SU-DHL-6 (cell line): ENCODE data around the gene CCND2.

Experiments used
- H2AFZ ChIP-seq: fragments of 200-600 bp; sonication (generic); 2 replicates; pipeline ENCODE4 v1.6.1; 2014; ENCODE audit warnings: low read depth, mild to moderate bottlenecking, moderate library complexity, mixed read lengths, antibody characterized with exemption, low read length; ENCODE audit not compliant: severe bottlenecking
- H3F3A ChIP-seq: fragments of 200-600 bp; shearing (Covaris generic); 2 replicates; pipeline ENCODE4 v1.6.0; 2016; ENCODE audit warnings: antibody characterized with exemption, mild to moderate bottlenecking; ENCODE audit not compliant: insufficient read depth
- H3K27ac ChIP-seq: fragments of 200-600 bp; sonication (generic); 2 replicates; pipeline ENCODE4 v1.5.1; 2016; ENCODE audit warnings: low read depth, mild to moderate bottlenecking, low read length, moderate library complexity, mixed read lengths
- H3K27me3 ChIP-seq: fragments of 200-600 bp; sonication (generic), shearing (Covaris generic); 2 replicates; pipeline ENCODE4 v1.6.0; 2014; ENCODE audit warnings: mild to moderate bottlenecking, low read length
- H3K36me3 ChIP-seq: fragments of 200-600 bp; sonication (generic); 2 replicates; pipeline ENCODE4 v1.6.1; 2014; ENCODE audit warnings: mild to moderate bottlenecking, low read length, mixed read lengths
- H3K4me2 ChIP-seq: fragments of 300-600, 200-600 bp; shearing (Covaris generic), sonication (generic); 2 replicates; pipeline ENCODE4 v1.6.0; 2014; ENCODE audit warnings: low read length, low read depth, mild to moderate bottlenecking; ENCODE audit not compliant: poor library complexity, severe bottlenecking
- H3K4me3 ChIP-seq: fragments of 200-600 bp; sonication (generic); 2 replicates; pipeline ENCODE4 v1.5.1; 2014; ENCODE audit warnings: antibody characterized with exemption, low read length, mild to moderate bottlenecking, mixed read lengths; ENCODE audit not compliant: insufficient read depth, poor library complexity, severe bottlenecking
- H3K79me2 ChIP-seq: fragments of 200-600 bp; sonication (generic); 2 replicates; pipeline ENCODE4 v1.6.1; 2014; ENCODE audit warnings: mild to moderate bottlenecking, low read length, moderate library complexity; ENCODE audit not compliant: insufficient read depth
- H3K9ac ChIP-seq: fragments of 200-600 bp; sonication (generic); 2 replicates; pipeline ENCODE4 v1.7.0; 2014; ENCODE audit warnings: mild to moderate bottlenecking, low read length
- H3K9me2 ChIP-seq: fragments of 200-600 bp; sonication (generic); replicated peaks from 2 replicates; pipeline ENCODE4 v1.6.1; 2014; ENCODE audit warnings: low read length; ENCODE audit not compliant: insufficient read depth
- H3K9me3 ChIP-seq: fragments of 200-600 bp; sonication (generic); 2 replicates; pipeline ENCODE4 v1.6.1; 2014; ENCODE audit warnings: low read length, mixed read lengths; ENCODE audit not compliant: insufficient read depth
- H4K20me1 ChIP-seq: fragments of 200-600 bp; sonication (generic); 2 replicates; pipeline ENCODE4 v1.6.1; 2014; ENCODE audit warnings: low read depth, mild to moderate bottlenecking, antibody characterized with exemption, low read length, moderate library complexity, mixed read lengths
- EZH2phosphoT487 ChIP-seq: fragments of 200-600 bp; sonication (generic), shearing (Covaris generic); conservative IDR thresholded peaks from 2 replicates; pipeline ENCODE4 v1.6.1; 2018; ENCODE audit warnings: mild to moderate bottlenecking, antibody characterized with exemption, low read length, moderate library complexity, mixed read lengths
- TF ChIP-seq, protein P1 (sequence below): fragments of 200-600 bp; sonication (generic); IDR thresholded peaks from one replicate; pipeline ENCODE4 v1.5.1; 2017; ENCODE audit warnings: antibody characterized with exemption, mild to moderate bottlenecking, low read length, moderate library complexity; ENCODE audit not compliant: insufficient read depth, poor library complexity, severe bottlenecking

Gene CCND2

DNA sequence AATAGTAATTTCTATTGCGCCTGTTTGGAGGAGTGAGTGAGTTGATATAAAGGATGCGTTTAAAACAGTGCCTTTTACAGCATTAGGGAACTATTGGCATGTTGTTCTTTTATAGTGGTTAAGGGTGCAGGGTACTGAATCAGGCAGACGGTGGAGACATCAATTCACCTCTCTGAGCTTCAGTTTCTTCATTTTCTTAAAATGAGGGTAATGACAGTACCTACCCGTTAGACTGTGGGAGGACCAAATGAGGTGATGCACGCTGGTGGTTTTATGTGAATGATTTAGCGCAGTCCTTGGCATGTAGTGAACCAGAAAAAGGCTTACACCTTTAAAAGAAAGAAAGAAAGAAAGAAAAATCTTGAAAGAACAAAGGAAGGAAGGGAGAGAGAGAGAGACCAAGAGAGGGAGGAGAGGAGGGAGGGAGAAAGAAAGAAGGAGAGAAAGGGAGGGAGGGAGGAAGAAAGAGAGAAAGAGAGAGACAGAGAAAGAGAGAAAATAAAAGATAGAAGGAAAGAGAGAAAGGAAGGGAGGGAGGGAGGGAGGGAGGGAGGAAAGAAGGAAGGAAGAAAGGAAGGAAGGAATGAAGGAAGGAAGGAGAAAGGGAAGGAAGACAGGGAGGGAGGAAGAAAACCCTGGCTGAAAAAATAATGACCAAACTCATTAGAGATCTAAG is 22.2 kb upstream of the CCND2 start:
- no peak overlapping the region for H3K27ac ChIP-seq
- H3K36me3 ChIP-seq: no peaks in the 10 kb centered on the region
- H3K9ac ChIP-seq: no peak overlapping the region
- H4K20me1 ChIP-seq: no peaks in the 10 kb centered on the region
- H3K9me3 ChIP-seq: no peaks in the 10 kb centered on the region
- TF ChIP-seq, protein P1, sequence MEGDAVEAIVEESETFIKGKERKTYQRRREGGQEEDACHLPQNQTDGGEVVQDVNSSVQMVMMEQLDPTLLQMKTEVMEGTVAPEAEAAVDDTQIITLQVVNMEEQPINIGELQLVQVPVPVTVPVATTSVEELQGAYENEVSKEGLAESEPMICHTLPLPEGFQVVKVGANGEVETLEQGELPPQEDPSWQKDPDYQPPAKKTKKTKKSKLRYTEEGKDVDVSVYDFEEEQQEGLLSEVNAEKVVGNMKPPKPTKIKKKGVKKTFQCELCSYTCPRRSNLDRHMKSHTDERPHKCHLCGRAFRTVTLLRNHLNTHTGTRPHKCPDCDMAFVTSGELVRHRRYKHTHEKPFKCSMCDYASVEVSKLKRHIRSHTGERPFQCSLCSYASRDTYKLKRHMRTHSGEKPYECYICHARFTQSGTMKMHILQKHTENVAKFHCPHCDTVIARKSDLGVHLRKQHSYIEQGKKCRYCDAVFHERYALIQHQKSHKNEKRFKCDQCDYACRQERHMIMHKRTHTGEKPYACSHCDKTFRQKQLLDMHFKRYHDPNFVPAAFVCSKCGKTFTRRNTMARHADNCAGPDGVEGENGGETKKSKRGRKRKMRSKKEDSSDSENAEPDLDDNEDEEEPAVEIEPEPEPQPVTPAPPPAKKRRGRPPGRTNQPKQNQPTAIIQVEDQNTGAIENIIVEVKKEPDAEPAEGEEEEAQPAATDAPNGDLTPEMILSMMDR: no peak
- TF ChIP-seq EZH2phosphoT487: no peak
- H3K27me3 ChIP-seq: no peaks in the 10 kb centered on the region
- H3K4me3 ChIP-seq: no peak overlapping the region
- no peaks in the 10 kb centered on the region for H3F3A ChIP-seq
- H3K9me2 ChIP-seq: no peaks in the 10 kb centered on the region
- no peak overlapping the region for H2AFZ ChIP-seq
- H3K79me2 ChIP-seq: no peaks in the 10 kb centered on the region
- no peak overlapping the region for H3K4me2 ChIP-seq

DNA sequence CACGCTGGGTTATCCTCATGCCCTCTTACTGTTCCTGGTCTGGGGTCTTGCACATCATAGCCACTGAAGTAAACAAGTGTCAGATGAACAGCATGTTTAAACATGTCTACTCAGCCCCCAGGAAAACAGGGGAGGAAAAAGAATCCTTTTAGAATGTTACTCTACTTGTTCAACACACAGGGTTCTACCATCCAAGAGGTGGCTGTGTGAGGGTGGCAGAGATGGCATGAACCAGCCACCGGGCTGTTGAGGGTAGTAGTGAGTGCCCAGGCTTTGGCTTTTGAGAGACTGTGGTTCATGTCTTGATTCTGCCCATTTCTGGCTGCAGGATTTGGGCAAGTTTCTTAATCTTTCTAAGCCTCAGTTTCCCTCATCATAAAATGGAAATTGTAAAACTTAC is 21.6 kb upstream of the CCND2 start:
- H3F3A ChIP-seq: no peaks in the 10 kb centered on the region
- no peaks in the 10 kb centered on the region for H4K20me1 ChIP-seq
- no peak overlapping the region for H3K27ac ChIP-seq
- no peaks in the 10 kb centered on the region for H3K9me2 ChIP-seq
- H3K36me3 ChIP-seq: no peaks in the 10 kb centered on the region
- H3K27me3 ChIP-seq: no peaks in the 10 kb centered on the region
- no peak overlapping the region for H3K4me3 ChIP-seq
- no peak overlapping the region for H3K9ac ChIP-seq
- no peaks in the 10 kb centered on the region for H3K79me2 ChIP-seq
- no peaks in the 10 kb centered on the region for H3K9me3 ChIP-seq
- H3K4me2 ChIP-seq: no peak overlapping the region
- TF ChIP-seq, protein P1: no peak
- no peak for TF ChIP-seq EZH2phosphoT487
- no peak overlapping the region for H2AFZ ChIP-seq

DNA sequence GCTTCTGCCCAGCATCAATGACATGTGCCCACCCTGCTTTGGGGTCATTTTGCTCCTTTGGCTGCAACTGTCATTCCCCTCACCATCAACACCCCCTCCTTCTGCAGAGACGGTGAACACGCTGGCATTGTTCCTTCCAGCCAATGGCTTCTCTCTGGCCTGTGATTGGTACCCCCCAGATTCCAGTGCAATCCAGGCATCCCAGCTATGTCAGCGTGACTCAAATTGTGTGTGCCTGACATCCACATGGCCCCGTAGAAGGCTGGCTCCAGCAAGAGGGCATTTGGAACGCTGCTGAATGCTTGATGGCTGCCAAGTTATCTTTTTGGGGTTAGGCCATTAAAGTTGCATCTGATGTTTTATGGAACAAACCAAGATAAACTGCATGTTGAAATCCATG is 21.0 kb upstream of the CCND2 start:
- no peak overlapping the region for H2AFZ ChIP-seq
- no peak overlapping the region for H3K9ac ChIP-seq
- no peaks in the 10 kb centered on the region for H3K79me2 ChIP-seq
- H3K27ac ChIP-seq: no peak overlapping the region
- H4K20me1 ChIP-seq: no peaks in the 10 kb centered on the region
- no peaks in the 10 kb centered on the region for H3K9me3 ChIP-seq
- no peaks in the 10 kb centered on the region for H3F3A ChIP-seq
- H3K9me2 ChIP-seq: no peaks in the 10 kb centered on the region
- H3K36me3 ChIP-seq: no peaks in the 10 kb centered on the region
- TF ChIP-seq, protein P1: no peak
- no peak for TF ChIP-seq EZH2phosphoT487
- H3K4me2 ChIP-seq: no peak overlapping the region
- H3K27me3 ChIP-seq: no peaks in the 10 kb centered on the region
- no peak overlapping the region for H3K4me3 ChIP-seq
